Heart left ventricle (tissue), 16 donors: ENCODE measurements around the gene MARK3. TPM values are rescaled to one million over a fixed set of nuclear protein-coding genes. Genes with fewer than 3 reads are reported as not detected.
A peak's percentile ranks its signal among the peaks of the same experiment; 100 is the strongest.

Experiments used
- ATAC-seq, 4 donors: fragments of 200-7000 bp; cut with Tn5 transposase; one replicate each; pipeline ENCODE4 v1.9.1; 2020 to 2022; ENCODE audit warnings: moderate library complexity in 4 of 4, mild to moderate bottlenecking in 3 of 4, moderate number of reproducible peaks in 1 of 4
- DNase-seq, 5 donors: peaks; one replicate each; pipeline ENCODE4 v3.0.0-alpha.2; 2020
- H3K27ac ChIP-seq, 12 donors: fragments of 200-600 bp; sonication (generic) in 4 of 12; one replicate each; pipeline versions ENCODE4 v1.5.0 to v1.8.0; 2016 to 2022; ENCODE audit warnings: mild to moderate bottlenecking in 2 of 12
- H3K27me3 ChIP-seq, 9 donors: fragments of 200-600 bp; sonication (generic) in 2 of 9; one replicate each; pipeline versions ENCODE4 v1.5.1 to v1.8.0; 2016 to 2022; ENCODE audit warnings: mild to moderate bottlenecking in 3 of 9
- H3K36me3 ChIP-seq, 9 donors: fragments of 200-600 bp; sonication (generic) in 2 of 9; one replicate each; pipeline versions ENCODE4 v1.5.0 to v1.8.0; 2018 to 2022; ENCODE audit warnings: mild to moderate bottlenecking in 2 of 9
- H3K4me1 ChIP-seq, 12 donors: fragments of 200-600 bp; sonication (generic) in 4 of 12; one replicate each; pipeline versions ENCODE4 v1.5.0 to v1.8.0; 2016 to 2022; ENCODE audit warnings: mild to moderate bottlenecking in 3 of 12
- H3K4me3 ChIP-seq, 12 donors: fragments of 200-600 bp; sonication (generic) in 4 of 12; one replicate each; pipeline versions ENCODE4 v1.5.0 to v1.8.0; 2017 to 2022; ENCODE audit warnings: mild to moderate bottlenecking in 9 of 12, moderate library complexity in 4 of 12
- H3K9me3 ChIP-seq, 12 donors: fragments of 200-600 bp; sonication (generic) in 4 of 12; one replicate each; pipeline versions ENCODE4 v1.5.0 to v1.8.0; 2016 to 2022; ENCODE audit warnings: mild to moderate bottlenecking in 1 of 12
- POLR2A ChIP-seq, 2 donors: fragments of 450-650 bp; IDR thresholded peaks; one replicate each; pipeline ENCODE4 v1.6.1; 2017; ENCODE audit warnings: antibody characterized with exemption in 2 of 2, mild to moderate bottlenecking in 2 of 2, moderate library complexity in 2 of 2
- whole genome bisulfite sequencing, 4 donors: extraction: QIAGEN DNeasy Blood & Tissue Kit in 2 of 4; methylation state at CpG; one replicate each; pipeline versions ENCODE4 v1.1.5 to v1.1.7; 2013 to 2018; 5-methylcytosine and 5-hydroxymethylcytosine counted together
- intact Hi-C, 10 donors: fragments of 100-400 bp; cut with DNase I; formaldehyde crosslinking; loops; one replicate each; pipeline versions ENCODE4 v1.11.1 to v1.14.2; 2022
- polyA plus RNA-seq, 2 donors: library from polyadenylated mRNA; stranded (reverse); fragments of 200-250 nt; gene quantifications; one replicate each; pipeline ENCODE4 v1.2.3, GENCODE V29; 2013
- total RNA-seq, 9 donors: library from RNA; depleted of rRNA in 2 of 9; stranded (reverse); fragments of >200 nt in 2 of 9; fragmentation: NEBNext Ultra II Directional in 3 of 9; extraction: Animal tissue kit (Norgen Biotek cat#: 25700) in 3 of 9; gene quantifications; one replicate each; pipeline versions ENCODE4 v1.1.0 to v1.2.4, GENCODE V29; 2016 to 2023
- TF ChIP-seq, protein P1 (sequence below), 12 donors: fragments of 200-600 bp; sonication (generic) in 4 of 12; IDR thresholded peaks; one replicate each; pipeline versions ENCODE4 v1.5.0 to v1.8.0; 2018 to 2022; ENCODE audit warnings: antibody characterized with exemption in 12 of 12, mild to moderate bottlenecking in 5 of 12
- donor health status: ischemic (EF 13 %, LVEDD 7.1; RV severe dilation, severe dysfunction).
- donor health status: healthy with polysubstance abuse.
- donor health status: DM: no; HTN: yes; CAD: no.
- donor health status: DM: no; HTN: no; CAD: no.
- donor health status: ischemic (EF 25% LVEDD 6.9; RV normal size, moderate dysfunction).
- donor health status: ischemic (EF 25% LVEDD 5.7; RV mildly dilated, moderate dysfunction).
- donor health status: healthy.
- donor health status: DM: yes; HTN: yes; CAD: no.
- donor health status: ischemic (EF 35%, LVEDD 5.7; RV mildly dilated, moderate dysfunction).
- donor health status: nonischemic (EF 11% LVEDD 7.7; RV severe dilation, severe dysfunction).
- donor health status: DM: yes; HTN: yes; CAD: no.
- donor health status: PGD.
- donor health status: ischemic (EF 29% LVEDD 5.4; RV normal size, mild dysfunction).
- donor health status: nonischemic (EF 23%, LVEDD 6.1; RV moderate dilation, normal function).

The MARK3 gene
- total and polyA plus RNA-seq, 11 donors = 54.0 to 156 (median 111) TPM

GRCh38 chr14:103527408-103528145 lies 142.4 kb downstream of the MARK3 start:
- peak overlapping the region in 8 of 12 donors; percentile 66 to 100 (median 88) for H3K4me3 ChIP-seq
- no peak for TF ChIP-seq POLR2A (IDR thresholded peaks at IDR 0.05)
- TF ChIP-seq, protein P1, sequence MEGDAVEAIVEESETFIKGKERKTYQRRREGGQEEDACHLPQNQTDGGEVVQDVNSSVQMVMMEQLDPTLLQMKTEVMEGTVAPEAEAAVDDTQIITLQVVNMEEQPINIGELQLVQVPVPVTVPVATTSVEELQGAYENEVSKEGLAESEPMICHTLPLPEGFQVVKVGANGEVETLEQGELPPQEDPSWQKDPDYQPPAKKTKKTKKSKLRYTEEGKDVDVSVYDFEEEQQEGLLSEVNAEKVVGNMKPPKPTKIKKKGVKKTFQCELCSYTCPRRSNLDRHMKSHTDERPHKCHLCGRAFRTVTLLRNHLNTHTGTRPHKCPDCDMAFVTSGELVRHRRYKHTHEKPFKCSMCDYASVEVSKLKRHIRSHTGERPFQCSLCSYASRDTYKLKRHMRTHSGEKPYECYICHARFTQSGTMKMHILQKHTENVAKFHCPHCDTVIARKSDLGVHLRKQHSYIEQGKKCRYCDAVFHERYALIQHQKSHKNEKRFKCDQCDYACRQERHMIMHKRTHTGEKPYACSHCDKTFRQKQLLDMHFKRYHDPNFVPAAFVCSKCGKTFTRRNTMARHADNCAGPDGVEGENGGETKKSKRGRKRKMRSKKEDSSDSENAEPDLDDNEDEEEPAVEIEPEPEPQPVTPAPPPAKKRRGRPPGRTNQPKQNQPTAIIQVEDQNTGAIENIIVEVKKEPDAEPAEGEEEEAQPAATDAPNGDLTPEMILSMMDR (IDR thresholded peaks at IDR 0.05) = no peak
- peaks cover 0 to 17% (median 0%) of the 10 kb centered on the region in 9 donors for H3K27me3 ChIP-seq
- no peaks in the 10 kb centered on the region for H3K9me3 ChIP-seq
- H3K27ac ChIP-seq = peak overlapping the region; percentile 82 to 98 (median 95)
- DNase-seq (no peak), ATAC-seq (peak in 3 of 4 donors; percentile 0 to 3 (median 1))
- peaks cover 0 to 7% (median 0%) of the 10 kb centered on the region in 9 donors for H3K36me3 ChIP-seq
- H3K4me1 ChIP-seq = peaks cover 3 to 71% (median 39%) of the 10 kb centered on the region in 12 donors
- intact Hi-C loops = no loop called here
- 78 to 87% (median 80%) methylated on average over 12 to 14 of the region's 14 CpGs for WGBS, 4 donors

GRCh38 chr14:103528146-103528586 lies 143.0 kb downstream of the MARK3 start:
- 25 to 47% (median 35%) methylated on average over 4 to 10 of the region's 10 CpGs for WGBS, 4 donors
- peaks cover 3 to 65% (median 34%) of the 10 kb centered on the region in 12 donors for H3K4me1 ChIP-seq

GRCh38 chr14:103528587-103529382 lies 143.6 kb downstream of the MARK3 start, which contains the start of gene TRMT61A:
Gene TRMT61A (plus strand): TSS chr14:103529196. CDS start chr14:103529979, 783 bp downstream.
- DNase-seq (peak; percentile 91 to 95 (median 92)), ATAC-seq (peak; percentile 82 to 93 (median 87))
- peak within 1 kb of the TSS; percentile 82 to 98 (median 95) for H3K27ac ChIP-seq
- peaks cover 3 to 63% (median 30%) of the 10 kb centered on the region in 12 donors for H3K4me1 ChIP-seq
- intact Hi-C loops = no loop called here
- 1 to 3% (median 2%) methylated on average over 27 to 70 of the region's 70 CpGs for WGBS, 4 donors
- no peaks in the 10 kb centered on the region for H3K9me3 ChIP-seq
- peaks cover 0 to 5% (median 0%) of the 10 kb centered on the region in 9 donors for H3K27me3 ChIP-seq
- peaks cover 0 to 19% (median 4%) of the 10 kb centered on the region in 9 donors for H3K36me3 ChIP-seq
- TF ChIP-seq POLR2A (IDR thresholded peaks at IDR 0.05) = no peak
- TF ChIP-seq, protein P1 (IDR thresholded peaks at IDR 0.05) = no peak
- H3K4me3 ChIP-seq = peak within 1 kb of the TSS; percentile 66 to 100 (median 86)

More at GRCh38 chr14:103528146-103528586, 143.0 kb downstream of the MARK3 start:
- H3K27ac ChIP-seq = peak overlapping the region; percentile 82 to 98 (median 95)
- H3K4me3 ChIP-seq = peak overlapping the region; percentile 66 to 100 (median 86)
- peaks cover 0 to 13% (median 3%) of the 10 kb centered on the region in 9 donors for H3K36me3 ChIP-seq
- DNase-seq (peak in 2 of 5 donors; percentile 57 to 63), ATAC-seq (peak; percentile 27 to 64 (median 36))
- TF ChIP-seq, protein P1 (IDR thresholded peaks at IDR 0.05) = no peak
- TF ChIP-seq POLR2A (IDR thresholded peaks at IDR 0.05) = no peak
- peaks cover 0 to 11% (median 0%) of the 10 kb centered on the region in 9 donors for H3K27me3 ChIP-seq
- H3K9me3 ChIP-seq = no peaks in the 10 kb centered on the region
- intact Hi-C loops = no loop called here
